ENCODE measurements around the gene LYRM9.

The LYRM9 gene

DNA sequence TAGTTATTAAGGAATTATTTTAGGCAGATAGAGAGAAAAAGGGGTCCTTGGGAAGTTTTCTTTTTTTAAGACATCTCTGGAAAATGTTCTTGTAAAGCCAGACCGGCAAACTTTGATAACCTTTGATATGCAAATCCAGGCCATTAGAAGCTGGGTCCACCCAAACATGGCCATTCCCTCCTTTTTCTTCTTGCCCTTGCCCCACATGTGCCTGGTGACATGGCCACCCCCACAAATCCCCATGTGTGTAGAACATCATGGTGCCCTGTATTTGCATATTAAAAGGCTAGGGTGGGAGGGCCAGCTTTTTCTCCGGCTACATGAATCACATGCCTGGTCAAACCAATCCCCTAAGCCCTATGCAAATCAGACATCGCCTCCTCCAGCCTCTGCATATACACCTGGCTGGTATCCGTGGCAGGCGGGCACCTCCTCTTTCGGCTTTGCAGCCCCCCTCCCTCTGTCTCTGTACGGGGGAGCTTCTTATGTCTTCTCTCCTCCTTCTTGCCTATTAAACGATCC lies 43.9 kb upstream of the LYRM9 start:
- TF ChIP-seq, protein P1, sequence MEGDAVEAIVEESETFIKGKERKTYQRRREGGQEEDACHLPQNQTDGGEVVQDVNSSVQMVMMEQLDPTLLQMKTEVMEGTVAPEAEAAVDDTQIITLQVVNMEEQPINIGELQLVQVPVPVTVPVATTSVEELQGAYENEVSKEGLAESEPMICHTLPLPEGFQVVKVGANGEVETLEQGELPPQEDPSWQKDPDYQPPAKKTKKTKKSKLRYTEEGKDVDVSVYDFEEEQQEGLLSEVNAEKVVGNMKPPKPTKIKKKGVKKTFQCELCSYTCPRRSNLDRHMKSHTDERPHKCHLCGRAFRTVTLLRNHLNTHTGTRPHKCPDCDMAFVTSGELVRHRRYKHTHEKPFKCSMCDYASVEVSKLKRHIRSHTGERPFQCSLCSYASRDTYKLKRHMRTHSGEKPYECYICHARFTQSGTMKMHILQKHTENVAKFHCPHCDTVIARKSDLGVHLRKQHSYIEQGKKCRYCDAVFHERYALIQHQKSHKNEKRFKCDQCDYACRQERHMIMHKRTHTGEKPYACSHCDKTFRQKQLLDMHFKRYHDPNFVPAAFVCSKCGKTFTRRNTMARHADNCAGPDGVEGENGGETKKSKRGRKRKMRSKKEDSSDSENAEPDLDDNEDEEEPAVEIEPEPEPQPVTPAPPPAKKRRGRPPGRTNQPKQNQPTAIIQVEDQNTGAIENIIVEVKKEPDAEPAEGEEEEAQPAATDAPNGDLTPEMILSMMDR (IDR thresholded peaks at IDR 0.05; ENCODE audit: extremely low read depth, insufficient read depth, missing control alignments) = no peak
- in situ Hi-C loops (cut with MboI; ENCODE audit: low pct_unique_long_range_greater_than_20kb, low sequenced_read_pairs, unreplicated experiment) = loop anchor here (25.0 kb wide), 1 partner anchor 100 kb away; no protein-coding TSS in a partner anchor
- DNase-seq (ENCODE audit: low spot score) = no peak

DNA sequence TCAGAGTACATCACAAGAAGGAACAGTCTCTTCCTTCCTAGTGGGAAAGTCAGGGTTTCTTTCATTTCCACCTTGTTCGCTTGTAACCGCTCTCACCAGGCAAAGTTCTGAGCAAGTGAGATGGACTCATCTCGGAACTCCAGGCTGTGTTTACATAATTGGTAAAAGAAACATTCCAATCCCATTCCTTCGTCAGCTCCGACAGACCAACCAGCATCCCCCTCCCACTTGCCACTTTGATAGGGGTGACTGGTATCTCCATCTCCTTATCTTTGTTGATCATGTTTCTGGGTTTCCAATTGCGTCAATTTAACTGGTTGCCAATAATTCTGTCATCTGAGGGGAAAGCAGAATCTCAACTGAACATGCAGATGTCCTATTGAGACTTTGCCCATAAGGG lies 36.8 kb upstream of the LYRM9 start:
- TF ChIP-seq, protein P1 (IDR thresholded peaks at IDR 0.05; ENCODE audit: extremely low read depth, insufficient read depth, missing control alignments) = no peak
- no peak for DNase-seq (ENCODE audit: low spot score)
- in situ Hi-C loops (cut with MboI; ENCODE audit: low pct_unique_long_range_greater_than_20kb, low sequenced_read_pairs, unreplicated experiment) = loop anchor here (25.0 kb wide), 1 partner anchor 93 kb away; no protein-coding TSS in a partner anchor

DNA sequence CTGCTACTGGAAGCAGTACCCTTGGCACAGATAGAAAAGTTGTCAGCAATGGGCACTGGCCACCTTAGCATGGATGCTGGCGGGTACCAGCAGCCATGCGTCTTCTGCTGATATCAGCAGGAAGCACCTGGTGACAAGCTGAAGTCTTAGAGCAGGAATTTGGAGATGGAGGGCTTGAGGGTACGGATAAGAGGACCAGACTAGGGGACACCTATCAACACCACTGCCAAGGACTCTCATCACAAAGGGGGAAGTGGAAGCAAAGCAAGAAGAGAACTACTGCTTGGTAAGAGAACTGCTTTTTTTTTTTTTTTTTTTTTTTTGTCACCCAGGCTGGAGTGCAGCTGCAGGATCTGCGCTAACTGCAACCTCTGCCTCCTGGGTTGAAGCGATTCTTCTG lies 35.4 kb upstream of the LYRM9 start:
- DNase-seq (ENCODE audit: low spot score) = no peak
- in situ Hi-C loops (cut with MboI; ENCODE audit: low pct_unique_long_range_greater_than_20kb, low sequenced_read_pairs, unreplicated experiment) = loop anchor here (25.0 kb wide), 1 partner anchor 91 kb away; no protein-coding TSS in a partner anchor
- TF ChIP-seq, protein P1 (IDR thresholded peaks at IDR 0.05; ENCODE audit: extremely low read depth, insufficient read depth, missing control alignments) = no peak

DNA sequence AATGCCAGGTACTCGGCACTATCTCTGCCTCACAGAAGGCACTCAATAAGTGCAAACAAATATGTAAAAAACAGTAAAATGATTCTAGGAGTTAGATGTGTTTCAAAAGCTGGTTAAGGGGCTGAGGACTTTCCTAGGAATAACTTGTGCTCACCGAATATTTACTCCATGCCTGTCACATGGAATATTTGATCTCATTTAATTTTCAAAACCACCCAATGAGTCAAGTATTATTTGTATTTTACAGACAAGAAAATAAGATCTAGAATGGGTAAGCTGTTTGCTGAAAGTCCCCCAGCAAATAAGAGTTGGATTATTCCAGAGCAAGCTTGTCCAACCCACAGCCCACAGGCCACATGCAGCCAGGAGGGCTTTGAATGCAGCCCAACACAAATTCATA lies 34.6 kb upstream of the LYRM9 start:
- TF ChIP-seq, protein P1 (IDR thresholded peaks at IDR 0.05; ENCODE audit: extremely low read depth, insufficient read depth, missing control alignments) = no peak
- in situ Hi-C loops (cut with MboI; ENCODE audit: low pct_unique_long_range_greater_than_20kb, low sequenced_read_pairs, unreplicated experiment) = loop anchor here (25.0 kb wide), 1 partner anchor 90 kb away; no protein-coding TSS in a partner anchor
- no peak for DNase-seq (ENCODE audit: low spot score)

DNA sequence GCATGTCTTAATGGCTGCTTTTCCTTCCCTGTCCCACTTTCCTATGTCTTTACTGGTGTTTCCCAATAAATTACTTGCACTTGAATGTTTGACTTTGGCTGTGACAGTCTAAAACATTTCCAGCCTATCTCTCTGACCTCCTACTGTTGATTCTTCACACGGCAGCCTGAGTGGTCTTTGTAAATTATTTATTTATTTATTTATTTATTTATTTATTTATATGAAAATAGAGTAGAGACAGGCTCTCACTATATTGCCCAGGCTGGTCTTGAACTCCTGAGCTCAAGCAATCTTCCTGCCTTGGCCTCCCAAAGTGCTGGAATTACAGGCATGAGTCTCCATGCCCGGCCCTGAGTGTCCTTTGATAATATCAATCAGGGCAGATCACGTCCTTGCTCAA lies 28.4 kb upstream of the LYRM9 start:
- in situ Hi-C loops (cut with MboI; ENCODE audit: low pct_unique_long_range_greater_than_20kb, low sequenced_read_pairs, unreplicated experiment) = no loop called here
- DNase-seq (ENCODE audit: low spot score) = no peak
- TF ChIP-seq, protein P1 (IDR thresholded peaks at IDR 0.05; ENCODE audit: extremely low read depth, insufficient read depth, missing control alignments) = no peak

DNA sequence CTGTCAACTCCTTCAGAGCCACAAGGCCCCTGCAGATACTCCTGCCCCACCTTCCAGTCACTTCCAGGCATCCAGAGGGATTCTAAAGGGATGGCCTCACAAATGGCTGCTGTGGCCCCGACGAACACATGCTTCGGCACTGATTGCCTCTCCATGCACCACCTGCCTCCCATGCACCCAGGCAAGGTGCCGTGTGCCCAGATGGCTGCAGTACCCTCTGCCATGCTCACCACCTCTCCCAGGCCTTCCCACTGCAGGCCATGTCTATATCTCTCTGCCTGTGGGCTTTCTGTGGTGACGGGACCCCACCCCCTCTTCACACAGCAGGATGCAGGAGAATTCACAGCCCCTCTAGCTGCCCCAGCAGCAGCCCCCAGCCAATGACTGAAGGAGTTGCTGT lies 27.9 kb upstream of the LYRM9 start:
- in situ Hi-C loops (cut with MboI; ENCODE audit: low pct_unique_long_range_greater_than_20kb, low sequenced_read_pairs, unreplicated experiment) = no loop called here
- no peak for DNase-seq (ENCODE audit: low spot score)
- TF ChIP-seq, protein P1 (IDR thresholded peaks at IDR 0.05; ENCODE audit: extremely low read depth, insufficient read depth, missing control alignments) = no peak
